Hepatocyte (in vitro differentiated cells): ENCODE data around the gene ENPP6.

Experiments
- EZH2 ChIP-seq: fragments of 200-600 bp; sonication (generic); IDR thresholded peaks from 2 replicates; pipeline ENCODE4 v1.6.1; 2016; ENCODE audit warnings: antibody characterized with exemption, mild to moderate bottlenecking, borderline replicate concordance
- TF ChIP-seq, protein P1 (sequence below): fragments of 200-600 bp; sonication (generic); IDR thresholded peaks from 2 replicates; pipeline ENCODE4 v1.5.1; 2016; ENCODE audit warnings: antibody characterized with exemption, mild to moderate bottlenecking; ENCODE audit not compliant: poor library complexity

GRCh38 chr4:184232975-184233374, 15.3 kb upstream of the ENPP6 start:
- TF ChIP-seq, protein P1, sequence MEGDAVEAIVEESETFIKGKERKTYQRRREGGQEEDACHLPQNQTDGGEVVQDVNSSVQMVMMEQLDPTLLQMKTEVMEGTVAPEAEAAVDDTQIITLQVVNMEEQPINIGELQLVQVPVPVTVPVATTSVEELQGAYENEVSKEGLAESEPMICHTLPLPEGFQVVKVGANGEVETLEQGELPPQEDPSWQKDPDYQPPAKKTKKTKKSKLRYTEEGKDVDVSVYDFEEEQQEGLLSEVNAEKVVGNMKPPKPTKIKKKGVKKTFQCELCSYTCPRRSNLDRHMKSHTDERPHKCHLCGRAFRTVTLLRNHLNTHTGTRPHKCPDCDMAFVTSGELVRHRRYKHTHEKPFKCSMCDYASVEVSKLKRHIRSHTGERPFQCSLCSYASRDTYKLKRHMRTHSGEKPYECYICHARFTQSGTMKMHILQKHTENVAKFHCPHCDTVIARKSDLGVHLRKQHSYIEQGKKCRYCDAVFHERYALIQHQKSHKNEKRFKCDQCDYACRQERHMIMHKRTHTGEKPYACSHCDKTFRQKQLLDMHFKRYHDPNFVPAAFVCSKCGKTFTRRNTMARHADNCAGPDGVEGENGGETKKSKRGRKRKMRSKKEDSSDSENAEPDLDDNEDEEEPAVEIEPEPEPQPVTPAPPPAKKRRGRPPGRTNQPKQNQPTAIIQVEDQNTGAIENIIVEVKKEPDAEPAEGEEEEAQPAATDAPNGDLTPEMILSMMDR: no peak
- no peak for TF ChIP-seq EZH2
